Measurements from ENCODE around the gene KRT3. TPM values are rescaled to one million over a fixed set of nuclear protein-coding genes. Genes with fewer than 3 reads are reported as not detected.

The KRT3 gene
- total and polyA plus RNA-seq, 9 of the 15 experiments (the other 6 are each of a cell fraction or from before 2014, with no cell fraction given), result not detected

GRCh38 chr12:52789637-52790426, 6.1 kb downstream of the KRT3 start (continued):
- TF ChIP-seq STAT5B (CRISPR knock-in tag; IDR thresholded peaks at IDR 0.05) (no peak), TAF9B (IDR thresholded peaks at IDR 0.05; ENCODE audit: partially characterized antibody) (no peak), MXD1 (CRISPR knock-in tag; IDR thresholded peaks at IDR 0.05; ENCODE audit: borderline replicate concordance, poor library complexity, severe bottlenecking) (no peak), SAP30 (IDR thresholded peaks at IDR 0.05; ENCODE audit: borderline replicate concordance, insufficient read depth, low read depth, low read length, poor library complexity, severe bottlenecking) (no peak), ZNF583 (CRISPR knock-in tag; IDR thresholded peaks at IDR 0.05) (no peak), ZNF146 (CRISPR knock-in tag; IDR thresholded peaks at IDR 0.05; ENCODE audit: unreplicated experiment) (no peak), NFXL1 (CRISPR knock-in tag; IDR thresholded peaks at IDR 0.05) (no peak), BACH1 (tag; IDR thresholded peaks at IDR 0.05) (no peak), ZMIZ1 (IDR thresholded peaks at IDR 0.05; ENCODE audit: low read depth in 2 of 2, low read length in 2 of 2) (no peak), ZNF511 (CRISPR knock-in tag; IDR thresholded peaks at IDR 0.05) (no peak), PCBP1 (IDR thresholded peaks at IDR 0.05; ENCODE audit: low read depth, low read length, poor library complexity, severe bottlenecking) (no peak), SMARCA5 (IDR thresholded peaks at IDR 0.05) (no peak), PKNOX1 (IDR thresholded peaks at IDR 0.05) (no peak), ARID2 (IDR thresholded peaks at IDR 0.05) (no peak), ZNF263 (CRISPR knock-in tag; IDR thresholded peaks at IDR 0.05; ENCODE audit: borderline replicate concordance) (peak; percentile 66), HDAC8 (tag; IDR thresholded peaks at IDR 0.05) (no peak), ZBTB1 (CRISPR knock-in tag; IDR thresholded peaks at IDR 0.05; ENCODE audit: borderline replicate concordance, low read depth) (peak; percentile 100), ZKSCAN1 (IDR thresholded peaks at IDR 0.05; ENCODE audit: low read depth, low read length) (0 out of 2 replicates have a peak, but pooled peaks have one; percentile 22), ZNF77 (CRISPR knock-in tag; IDR thresholded peaks at IDR 0.05) (no peak), HDAC2 (IDR thresholded peaks at IDR 0.05) (no peak), CCAR2 (IDR thresholded peaks at IDR 0.05; ENCODE audit: low read depth, low read length) (no peak), NR2C2 (CRISPR knock-in tag; IDR thresholded peaks at IDR 0.05) (no peak), NR2C2 (tag; IDR thresholded peaks at IDR 0.05) (no peak), PRPF4 (IDR thresholded peaks at IDR 0.05; ENCODE audit: insufficient read depth, low read depth, low read length, poor library complexity, severe bottlenecking) (no peak)
